SHP77 (cell line): ENCODE data around the gene SHANK3.
"Not testable (repeated sequence)": the region's sequence is repeated elsewhere in the genome, so short reads cannot be mapped to it uniquely, and the experiment has no call there.

Experiments
- DNase-seq, 2 experiments: peaks; one replicate each; lab custom pipeline; 2025; lab: John Stamatoyannopoulos, UW

SHANK3 gene

DNA sequence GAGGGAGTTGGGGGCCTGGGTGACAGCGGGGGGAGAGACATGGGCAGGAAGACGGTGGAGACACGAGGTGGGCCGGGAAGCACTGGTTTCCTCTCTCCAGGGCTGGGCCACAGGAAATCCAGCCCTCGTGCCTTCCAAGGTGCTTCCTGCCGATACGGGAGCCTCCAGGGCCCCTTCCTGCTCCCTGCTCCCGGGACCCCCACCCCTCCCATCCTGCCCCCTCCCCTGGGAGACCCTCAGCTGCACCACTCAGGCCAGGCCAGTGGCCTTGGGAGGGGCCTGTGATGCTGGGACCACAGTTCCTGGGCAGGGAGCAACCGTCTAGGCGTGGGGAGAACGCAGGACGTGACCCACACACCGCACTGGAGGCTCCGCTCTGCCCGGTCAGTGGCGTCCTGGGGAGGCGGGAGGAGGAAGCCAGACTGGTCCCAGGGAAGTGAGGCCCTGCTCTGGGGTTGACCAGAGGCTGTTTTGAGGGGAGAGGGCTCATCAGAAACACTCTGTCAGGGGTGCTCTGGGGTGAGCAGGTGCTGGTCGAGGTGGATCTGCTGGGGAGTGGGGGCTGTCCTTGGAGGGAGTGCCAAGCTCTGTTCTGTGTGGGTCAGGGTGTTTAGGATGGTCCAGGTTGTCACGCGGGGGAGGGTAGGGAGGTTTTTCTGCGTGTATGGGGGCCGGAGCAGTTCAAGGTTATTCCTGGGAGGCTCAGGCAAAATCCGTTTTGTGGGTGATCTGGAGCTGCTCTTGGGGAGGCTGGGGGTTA lies at the start of gene SHANK3:
Gene SHANK3, plus strand, starts transcription at position 353 of the 760 bp plus-strand sequence.
- no peak for DNase-seq

DNA sequence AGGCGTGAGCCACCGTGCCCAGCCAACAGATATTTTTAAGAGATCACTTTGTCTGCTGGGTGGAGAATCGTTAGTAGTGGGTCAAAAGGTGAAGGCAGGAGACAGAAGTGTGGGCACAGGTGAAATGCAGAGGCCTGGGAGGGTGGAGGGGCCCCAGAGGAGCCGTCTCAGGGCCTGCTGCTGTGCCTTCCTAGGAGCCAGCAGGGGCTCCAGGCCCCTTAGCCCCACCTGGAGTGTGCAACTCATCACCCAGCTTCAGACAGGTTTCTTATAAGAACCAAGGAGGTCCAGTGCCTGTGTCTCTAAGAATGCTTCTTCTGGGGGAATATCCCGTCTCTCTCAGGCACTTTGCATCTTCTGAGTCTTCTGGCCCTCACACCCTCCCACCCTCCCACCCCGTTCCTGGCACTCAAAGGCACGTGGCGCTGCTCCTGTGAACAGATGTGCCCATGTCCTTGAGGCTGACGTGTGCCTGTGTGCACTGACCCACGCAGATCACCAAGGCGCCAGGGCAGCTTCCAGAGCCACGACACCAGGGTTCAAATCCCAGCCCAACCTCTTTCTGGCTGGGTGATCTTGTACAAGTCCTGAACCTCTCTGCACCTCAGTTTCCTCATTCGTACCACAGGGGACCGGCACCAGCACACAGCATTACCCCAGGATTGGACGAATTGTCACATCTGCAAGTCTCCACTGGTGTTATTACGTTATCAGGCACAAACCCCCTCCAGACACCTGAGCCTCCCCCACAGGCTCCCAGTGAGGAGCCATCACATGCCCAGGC lies 48.1 kb upstream of the SHANK3 start:
- no peak for DNase-seq

DNA sequence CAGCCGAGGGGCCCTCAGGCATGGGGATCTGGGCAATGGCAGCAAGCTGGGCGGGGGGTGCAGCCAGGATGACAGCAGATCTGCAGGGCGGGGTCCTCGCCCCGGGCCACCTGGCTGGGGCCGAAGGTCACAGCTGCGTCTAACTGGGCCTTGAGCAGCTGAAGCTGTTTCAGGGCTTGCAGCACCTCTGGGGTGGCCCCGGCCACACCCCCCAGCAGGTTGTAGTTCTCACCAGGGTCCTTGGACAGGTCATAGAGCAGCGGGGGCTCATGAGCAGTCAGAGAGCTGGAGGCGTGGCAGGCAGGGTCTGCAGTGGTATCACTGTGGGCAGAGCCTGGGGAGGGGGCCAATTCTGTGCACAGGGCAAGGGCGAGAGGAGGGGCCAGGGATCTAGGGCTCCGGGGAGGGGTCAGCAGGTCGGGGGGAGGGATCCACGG lies 47.5 kb upstream of the SHANK3 start:
- no peak for DNase-seq

DNA sequence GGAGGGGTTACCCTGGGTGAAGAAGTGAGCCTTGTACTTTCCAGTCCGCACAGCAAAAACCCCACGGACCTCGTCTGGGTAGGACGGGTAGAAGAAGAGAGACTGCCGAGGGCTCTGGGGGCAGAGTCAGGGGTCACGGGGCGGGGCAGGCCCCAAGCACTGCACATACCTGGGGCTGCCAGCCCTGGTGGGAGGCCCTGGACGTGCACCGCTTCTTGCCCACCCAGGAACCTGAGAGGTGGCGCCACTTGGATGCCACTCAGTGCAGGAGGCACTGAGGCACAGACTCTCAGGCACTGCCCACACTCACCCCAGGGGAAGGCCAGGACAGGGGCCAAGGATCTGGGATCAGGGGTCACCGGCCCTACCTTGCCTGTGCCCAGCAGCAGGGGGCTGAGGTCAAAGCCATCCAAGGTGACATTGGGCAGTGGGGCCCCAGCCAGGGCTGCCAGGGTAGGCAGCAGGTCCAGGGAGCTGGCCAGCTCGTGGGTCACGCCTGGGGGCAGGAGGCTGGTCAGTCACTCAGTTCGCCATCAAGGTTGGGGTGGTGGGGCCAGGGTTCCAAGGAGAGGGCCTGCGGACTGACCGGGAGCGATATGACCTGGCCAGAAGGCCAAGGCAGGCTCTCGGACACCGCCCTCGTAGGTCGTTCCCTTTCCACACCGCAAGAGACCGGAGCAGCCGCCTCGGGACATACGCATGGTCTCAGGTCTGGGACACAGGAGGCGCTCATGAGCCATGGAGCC lies 46.9 kb upstream of the SHANK3 start:
- DNase-seq, result no peak

DNA sequence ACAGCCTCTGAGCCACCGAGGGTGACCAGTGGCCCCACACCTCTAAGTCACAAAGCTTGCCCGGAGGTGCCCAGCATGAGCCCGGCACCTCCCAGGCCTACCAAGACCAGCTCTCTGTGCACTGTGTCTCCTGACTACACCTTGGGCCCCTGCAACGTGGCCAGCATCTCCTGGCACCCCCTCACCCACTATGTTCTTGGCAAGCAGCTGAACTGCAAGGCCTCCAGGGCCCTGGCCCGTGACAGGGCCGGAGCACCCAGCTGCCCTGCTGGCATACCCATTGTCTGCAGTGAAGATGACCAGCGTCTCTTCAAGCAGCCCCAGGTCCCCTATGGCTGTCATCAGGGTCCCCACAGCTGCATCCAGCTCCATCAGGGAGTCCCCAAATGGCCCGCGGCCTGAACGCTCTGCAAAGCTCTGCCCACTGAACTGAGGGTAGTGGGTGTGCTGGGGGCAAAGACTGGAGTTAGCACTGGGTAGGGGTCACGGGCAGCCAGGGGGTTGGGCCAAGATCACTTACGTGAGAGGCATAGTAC lies 46.2 kb upstream of the SHANK3 start:
- no peak for DNase-seq

DNA sequence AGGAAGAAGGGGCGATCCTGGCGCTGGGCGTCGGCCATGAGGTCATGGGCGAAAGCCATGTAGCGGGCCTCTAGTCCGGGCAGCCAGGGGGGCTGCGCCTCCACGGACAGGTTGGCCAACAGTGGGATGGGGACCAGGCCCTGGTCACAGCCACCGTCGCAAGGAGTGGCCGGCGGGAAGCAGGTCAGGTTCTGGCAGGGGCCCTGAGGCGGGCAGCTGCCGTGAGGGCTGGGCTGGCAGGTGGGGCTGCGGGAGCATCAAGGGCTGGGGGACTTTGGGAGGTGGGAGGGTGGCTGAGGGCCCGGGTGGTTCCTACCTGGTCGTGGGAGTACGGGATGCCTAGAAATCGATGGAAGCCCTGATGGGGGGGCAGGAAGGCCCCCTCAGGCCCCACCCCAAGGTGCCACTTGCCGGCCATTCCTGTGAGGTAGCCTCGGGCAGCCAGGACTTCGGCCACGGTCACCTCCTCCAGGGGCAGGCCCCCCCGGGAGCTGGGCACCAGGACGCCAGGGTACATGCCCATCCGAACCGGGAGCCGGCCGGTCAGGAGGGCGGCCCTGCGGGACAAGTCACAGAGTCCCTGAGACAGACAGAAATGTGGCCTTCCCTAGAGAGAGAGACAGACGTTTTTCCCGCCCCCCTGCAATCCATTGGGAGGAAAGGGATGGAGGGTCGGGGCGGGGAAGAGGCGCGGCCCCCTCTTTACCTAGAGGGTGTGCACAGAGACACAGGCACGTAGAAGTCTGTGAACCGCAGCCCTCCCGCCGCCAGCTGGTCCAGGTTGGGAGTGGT lies 45.6 kb upstream of the SHANK3 start:
- DNase-seq, result peak in 1 of 2 experiments; percentile 23

DNA sequence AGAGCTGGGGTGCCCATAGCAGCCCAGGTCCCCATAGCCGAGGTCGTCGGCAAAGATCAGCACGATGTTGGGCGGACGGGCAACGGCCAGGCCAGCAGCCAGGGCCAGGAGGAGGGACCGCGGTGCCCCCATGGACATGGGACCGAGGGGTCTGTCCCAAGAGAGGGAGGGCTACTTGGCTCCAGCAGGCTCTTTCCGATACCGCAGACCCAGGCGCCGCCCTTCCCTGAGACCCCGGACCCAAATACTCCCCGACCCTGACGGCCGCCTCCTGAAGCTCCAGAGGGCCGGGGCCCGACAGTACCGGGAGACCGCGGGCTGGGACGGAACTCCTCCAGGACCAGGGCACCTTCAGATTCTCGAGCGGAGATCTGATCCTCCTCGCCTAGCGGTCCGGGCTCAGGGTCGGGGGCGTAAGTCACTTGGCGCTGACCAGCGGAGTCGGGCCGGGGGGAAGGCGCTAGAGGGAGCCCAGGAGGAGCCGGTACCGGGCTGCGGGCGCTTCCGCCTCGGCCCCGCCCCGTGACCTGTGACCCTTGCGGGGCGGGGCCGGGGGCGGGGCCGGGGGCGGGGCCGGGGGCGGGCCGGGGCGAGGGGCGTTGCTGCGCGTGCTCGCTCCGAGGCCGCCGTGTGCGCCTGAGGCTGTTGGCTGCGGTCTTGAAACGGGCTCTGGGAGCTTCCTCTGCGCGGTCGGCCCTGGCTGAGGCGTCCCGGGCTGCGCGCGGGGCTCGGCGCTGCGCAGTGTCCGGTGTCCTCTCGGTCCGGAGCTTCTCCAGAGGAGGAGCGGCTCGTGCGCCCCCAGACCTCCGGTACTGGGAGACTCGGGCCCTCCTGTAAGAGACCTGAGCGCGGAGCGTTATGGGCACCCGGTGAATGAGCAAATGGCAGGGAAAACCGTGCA lies 44.7 kb upstream of the SHANK3 start, which contains the start of gene ARSA:
Gene ARSA, minus strand, starts transcription at position 511 of the 901 bp plus-strand sequence. Its CDS starts 373 bp downstream, at position 138.
- peak; percentile 63 to 73 for DNase-seq

DNA sequence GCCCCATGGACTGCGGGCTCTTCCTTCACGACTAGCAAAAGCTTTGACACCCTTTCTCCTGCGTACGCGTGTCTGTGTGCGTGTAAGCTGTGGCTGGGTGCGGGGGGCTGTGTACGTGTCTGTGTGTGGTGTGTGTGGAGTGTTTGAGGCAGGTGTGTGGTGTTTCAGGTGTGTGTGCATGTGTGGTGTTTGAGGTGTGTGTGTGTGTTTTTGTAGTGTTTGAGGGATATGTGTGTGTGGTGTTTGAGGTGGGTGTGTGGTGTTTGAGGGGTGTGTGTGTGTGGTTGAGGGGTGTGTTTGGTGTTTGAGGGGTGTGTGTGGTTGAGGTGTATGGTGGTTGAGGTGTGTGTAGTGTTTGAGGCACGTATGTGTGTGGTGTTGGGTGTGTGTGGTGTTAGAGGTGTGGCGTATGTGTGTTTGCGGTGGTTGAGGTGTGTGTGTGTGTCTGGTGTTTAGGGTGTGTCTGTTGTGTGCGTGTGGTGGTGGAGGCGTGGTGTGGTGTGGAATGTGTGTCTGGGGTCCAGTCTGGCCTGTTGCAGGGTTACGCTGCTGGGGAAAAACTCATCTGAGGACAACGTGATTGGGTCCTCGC lies 44.0 kb upstream of the SHANK3 start:
- no peak for DNase-seq

DNA sequence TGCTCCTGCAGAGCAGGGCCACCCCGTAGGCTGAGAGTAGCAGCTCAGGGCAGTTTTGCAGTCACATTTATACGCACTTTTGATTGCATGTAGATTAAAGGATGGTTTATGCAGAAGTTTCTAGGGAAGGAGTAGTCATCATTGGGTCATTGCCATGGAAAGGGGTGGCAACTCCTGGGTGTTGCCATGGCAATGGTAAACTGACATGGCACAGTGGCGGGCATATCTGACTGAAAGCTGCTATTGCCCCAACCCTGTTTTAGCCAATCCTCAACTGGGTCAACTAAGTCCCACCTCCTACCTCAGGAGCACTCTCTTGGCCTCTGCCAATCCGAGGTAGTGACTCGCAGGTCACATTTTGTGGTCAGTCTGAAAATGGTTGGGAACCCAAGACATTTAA lies 42.2 kb upstream of the SHANK3 start:
- DNase-seq, result no peak

DNA sequence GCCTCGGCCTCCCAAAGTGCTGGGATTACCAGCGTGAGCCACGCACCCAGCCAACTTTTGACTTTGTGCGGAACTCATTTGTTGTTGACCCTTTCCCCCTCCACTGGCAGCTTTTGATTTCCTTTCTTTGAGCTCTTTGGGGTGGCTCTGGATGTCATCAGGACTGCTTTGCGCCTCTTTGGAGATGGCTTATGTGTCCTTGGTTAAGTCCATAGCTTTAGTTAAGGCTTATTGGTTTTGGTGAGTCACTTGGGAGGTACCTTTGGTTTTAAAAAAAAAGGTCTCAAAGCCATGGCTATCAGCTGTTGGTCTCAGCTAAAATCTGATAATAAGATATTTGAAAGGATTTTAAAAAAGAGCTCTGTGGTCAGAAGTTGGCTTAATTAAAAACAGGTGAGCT lies 39.5 kb upstream of the SHANK3 start:
- no peak for DNase-seq

DNA sequence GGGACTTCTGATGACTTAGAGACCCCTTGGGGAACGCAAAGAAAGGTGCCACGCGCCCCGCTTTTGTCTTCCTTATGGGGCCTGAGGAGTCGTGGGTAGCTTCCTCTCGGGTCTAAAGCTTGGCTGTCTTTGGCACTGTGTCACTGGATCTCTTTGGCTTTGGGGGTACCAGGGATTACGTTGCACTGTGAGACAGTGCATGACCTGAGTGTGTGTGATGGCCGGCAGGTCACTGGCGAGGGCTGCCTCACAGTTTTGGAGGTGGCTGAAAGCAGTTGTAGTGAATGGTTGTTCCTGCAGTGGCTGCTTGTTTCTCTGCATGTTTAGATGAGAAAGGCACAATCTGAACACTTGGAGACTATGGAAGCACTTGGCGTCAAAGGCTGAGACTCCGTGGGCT lies 38.9 kb upstream of the SHANK3 start:
- DNase-seq, result no peak

DNA sequence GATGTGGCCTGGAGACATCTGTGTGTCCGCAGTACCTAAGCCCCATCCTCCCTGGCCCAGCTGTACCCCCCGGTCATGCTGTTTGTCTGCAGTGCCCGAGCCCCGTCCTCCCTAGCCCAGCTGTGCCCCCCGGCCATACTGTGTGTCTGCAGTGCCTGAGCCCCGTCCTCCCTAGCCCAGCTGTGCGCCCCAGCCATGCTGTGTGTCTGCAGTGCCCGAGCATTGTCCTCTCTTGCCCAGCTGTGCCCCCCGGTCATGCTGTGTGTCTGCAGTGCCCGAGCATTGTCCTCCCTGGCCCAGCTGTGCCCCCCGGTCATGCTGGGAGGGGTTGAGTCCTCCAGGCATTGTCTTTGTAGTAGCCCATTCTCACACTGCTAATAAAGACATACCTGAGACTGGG lies 37.0 kb upstream of the SHANK3 start:
- DNase-seq, result no peak

DNA sequence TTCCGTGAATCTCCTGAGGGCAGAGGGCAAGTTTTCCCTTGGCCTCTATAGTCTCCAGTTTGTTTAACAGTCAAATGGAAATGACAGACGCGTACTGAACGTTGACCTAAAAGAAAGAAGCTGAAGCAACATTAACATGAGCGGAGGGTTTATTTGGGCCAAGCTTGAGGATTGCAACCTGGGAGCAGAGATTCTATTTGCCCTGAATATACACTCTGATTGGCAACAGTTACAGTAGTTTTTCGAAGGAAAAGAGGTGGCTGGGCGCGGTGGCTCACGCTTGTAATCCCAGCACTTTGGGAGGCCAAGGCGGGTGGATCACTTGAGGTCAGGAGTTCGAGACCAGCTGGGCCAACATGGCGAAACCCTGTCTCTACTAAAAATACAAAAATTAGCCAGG lies 32.3 kb upstream of the SHANK3 start:
- not testable (repeated sequence) for DNase-seq

DNA sequence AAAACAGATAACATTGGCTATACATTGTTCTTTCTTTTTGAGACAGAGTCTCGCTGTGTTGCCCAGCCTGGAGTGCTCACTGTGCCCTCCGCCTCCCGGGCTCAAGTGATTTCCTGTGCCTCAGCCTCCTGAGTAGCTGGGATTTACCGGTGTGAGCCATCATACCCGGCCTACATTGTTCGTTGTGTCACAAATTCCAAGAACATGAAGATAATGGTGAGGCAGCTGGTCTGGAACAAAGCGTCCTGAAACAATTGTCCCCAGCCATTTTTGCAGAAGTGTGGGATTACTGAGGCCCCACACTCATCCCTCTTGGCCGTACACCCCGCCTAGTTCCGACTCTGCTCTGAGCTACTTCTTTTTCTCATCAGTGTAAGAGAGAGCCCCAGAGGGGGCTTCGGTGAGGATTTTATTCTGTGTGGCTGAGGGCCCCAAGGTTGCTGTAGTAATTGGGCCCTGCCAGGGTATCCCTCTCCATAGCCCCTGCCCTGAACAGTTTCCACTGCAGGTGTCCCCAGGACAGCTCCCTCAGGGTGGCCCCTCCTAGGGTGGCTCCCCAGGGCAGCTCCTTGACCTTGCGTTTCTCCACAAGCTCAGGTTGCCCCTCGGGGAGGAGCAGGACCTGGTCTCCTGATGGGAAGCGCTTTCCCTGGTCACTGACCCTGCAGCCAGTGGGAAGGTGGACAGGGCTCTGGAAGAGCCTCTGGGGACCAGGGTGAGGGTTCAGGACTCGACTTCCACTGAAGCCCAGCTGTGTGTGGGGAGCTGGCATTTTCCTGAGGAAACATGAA lies 31.6 kb upstream of the SHANK3 start:
- DNase-seq, result no peak

DNA sequence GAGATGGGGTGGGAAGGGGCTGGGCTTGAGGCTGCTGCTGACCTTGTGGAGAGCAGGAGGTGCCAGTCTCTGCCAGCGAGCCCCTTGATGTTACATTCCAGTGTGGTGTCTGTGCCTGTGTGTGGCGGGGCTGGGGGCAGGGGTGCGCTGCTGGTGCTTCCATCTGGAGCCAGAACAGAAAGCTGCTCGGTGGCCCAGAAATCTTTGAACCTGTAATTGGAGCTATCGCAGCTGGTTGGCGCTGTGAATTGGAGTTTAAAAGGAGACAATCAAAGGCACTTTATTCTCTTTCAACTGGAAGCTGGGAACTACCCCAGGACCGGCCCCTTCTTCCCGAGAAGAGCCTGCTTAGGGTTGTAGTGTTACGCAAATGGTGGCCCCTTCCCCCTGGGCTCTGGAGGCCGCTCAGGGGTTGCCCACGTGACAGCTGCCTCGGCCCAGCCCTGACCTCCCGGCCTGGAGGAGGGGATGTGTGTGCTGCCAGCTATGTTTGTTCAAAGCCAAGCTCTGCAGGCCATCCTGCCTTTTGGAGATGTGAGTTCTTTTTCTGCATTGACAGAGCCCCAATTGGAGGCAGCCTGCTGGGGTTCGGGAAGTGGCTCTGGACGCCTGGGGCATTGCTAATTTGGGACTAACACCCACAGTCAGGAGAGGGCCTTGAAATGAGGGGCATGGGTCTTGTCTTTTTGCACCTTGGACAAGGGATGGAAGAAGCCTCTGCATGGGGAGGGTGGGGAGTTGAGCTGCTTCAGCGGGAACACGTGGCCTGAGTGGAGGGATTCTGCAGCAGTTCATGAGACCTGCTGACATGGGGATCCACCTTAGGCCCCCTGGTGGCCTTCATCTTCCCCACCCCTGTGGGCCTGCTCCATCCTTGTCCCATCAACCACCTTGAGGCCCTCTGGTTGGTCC lies 30.7 kb upstream of the SHANK3 start:
- no peak for DNase-seq

DNA sequence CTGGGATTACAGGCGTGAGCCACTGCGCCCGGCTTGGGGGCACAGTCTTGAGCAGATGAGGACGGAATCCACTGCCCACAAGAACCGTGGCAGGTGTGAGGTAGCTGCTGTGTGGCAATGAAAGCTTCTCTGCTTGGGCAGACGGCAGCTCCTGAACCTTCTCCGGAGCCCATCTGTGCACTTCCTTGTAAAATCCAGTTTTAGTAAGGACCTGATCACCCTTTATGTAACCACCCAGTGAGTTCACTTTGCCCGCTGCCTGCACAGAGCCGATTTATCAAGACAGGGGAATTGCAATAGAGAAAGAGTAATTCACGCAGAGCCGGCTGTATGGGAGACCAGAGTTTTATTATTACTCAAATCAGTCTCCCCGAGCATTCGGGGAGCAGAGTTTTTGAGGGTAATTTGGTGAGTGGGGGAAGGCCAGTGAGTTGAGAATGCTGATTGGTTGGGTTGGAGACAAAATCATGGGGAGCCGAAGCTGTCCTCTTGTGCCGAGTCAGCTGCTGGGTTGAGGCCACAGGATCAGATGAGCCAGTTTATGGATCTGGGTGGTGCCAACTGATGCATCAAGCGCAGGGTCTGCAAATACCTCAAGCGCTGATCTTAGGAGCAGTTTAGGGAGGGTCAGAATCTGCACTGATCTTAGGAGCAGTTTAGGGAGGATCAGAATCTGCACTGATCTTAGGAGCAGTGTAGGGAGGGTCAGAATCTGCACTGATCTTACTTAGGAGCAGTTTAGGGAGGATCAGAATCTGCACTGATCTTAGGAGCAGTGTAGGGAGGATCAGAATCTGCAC lies 29.4 kb upstream of the SHANK3 start:
- not testable (repeated sequence) for DNase-seq

DNA sequence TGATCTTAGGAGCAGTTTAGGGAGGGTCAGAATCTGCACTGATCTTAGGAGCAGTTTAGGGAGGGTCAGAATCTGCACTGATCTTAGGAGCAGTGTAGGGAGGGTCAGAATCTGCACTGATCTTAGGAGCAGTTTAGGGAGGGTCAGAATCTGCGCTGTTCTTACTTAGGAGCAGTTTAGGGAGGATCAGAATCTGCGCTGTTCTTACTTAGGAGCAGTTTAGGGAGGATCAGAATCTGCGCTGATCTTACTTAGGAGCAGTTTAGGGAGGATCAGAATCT lies 28.9 kb upstream of the SHANK3 start:
- DNase-seq, result not testable (repeated sequence)
